Cerebellar nuclear complex (tissue), 1 donor: ENCODE data around the gene GPD2.
"Not testable (repeated sequence)": the region's sequence is repeated elsewhere in the genome, so short reads cannot be mapped to it uniquely, and the experiment has no call there.

Experiments
- DNase-seq, 2 experiments: peaks; one replicate each; lab custom pipeline; 2025; lab: John Stamatoyannopoulos, UW

The GPD2 gene

GRCh38 chr2:156589381-156590079 is 153.4 kb downstream of the GPD2 start:
- no peak for DNase-seq

- DNase-seq: no peak
These were observed 154.0 kb downstream of the GPD2 start for GRCh38 chr2:156590085-156590739.

DNA sequence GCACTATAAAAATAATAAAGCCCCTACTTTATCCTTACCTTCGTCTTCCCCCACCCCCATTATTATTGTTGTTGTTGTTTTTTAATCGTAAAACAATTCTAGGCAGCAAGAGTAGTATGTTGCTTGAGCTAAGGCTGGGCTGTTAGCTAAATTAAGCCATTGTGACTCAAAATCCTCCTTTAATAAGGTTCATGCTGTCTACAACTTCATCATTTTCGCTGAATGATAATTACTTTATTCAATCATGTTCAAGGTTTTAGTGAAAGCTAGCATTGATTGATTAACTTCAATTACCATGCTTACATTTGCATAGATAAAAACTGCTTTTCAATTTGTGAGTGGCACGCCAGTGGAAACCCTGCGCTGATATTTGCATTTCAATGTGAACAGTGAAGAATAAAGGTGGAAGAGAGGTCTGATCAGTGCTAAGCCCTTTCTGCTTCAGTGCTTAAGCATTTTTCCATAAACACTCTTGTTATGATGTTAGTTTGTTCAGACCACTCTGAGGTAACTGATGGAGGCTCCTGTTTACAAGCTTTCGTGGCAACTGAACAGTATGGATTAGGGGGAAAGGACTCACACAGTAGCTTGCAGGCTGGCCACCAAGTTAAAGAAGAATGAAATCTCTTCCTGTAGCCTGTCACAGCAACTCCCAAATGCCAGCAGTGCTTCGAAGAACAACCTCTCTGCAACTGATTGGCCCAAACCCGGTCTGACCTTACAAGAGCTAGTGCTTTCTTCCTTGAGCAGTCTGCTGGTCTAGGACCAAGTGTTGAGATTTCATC is 156.8 kb downstream of the GPD2 start:
- DNase-seq: no peak

GRCh38 chr2:156593594-156593921 is 157.4 kb downstream of the GPD2 start:
- no peak for DNase-seq

GRCh38 chr2:156598563-156598962 is 162.4 kb downstream of the GPD2 start:
- DNase-seq: no peak

DNA sequence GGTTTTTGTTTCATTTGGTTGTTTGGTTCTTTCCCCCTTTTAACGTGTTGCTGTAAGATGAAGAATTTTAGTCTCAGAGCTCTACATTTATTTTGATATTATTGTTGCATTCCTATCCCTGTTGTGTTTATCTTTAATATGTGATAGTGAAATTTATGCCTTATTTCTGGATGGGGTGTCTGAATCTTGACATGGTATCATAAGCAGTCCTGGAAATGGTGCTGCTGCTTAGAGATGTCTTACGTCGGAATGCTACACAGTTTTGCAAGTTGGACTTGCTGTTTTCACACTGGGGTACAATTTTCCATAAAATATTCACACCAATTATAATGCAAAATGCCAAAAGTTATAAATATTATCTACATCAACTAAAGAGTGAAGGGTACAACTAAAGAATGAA is 164.0 kb downstream of the GPD2 start:
- DNase-seq: no peak

DNA sequence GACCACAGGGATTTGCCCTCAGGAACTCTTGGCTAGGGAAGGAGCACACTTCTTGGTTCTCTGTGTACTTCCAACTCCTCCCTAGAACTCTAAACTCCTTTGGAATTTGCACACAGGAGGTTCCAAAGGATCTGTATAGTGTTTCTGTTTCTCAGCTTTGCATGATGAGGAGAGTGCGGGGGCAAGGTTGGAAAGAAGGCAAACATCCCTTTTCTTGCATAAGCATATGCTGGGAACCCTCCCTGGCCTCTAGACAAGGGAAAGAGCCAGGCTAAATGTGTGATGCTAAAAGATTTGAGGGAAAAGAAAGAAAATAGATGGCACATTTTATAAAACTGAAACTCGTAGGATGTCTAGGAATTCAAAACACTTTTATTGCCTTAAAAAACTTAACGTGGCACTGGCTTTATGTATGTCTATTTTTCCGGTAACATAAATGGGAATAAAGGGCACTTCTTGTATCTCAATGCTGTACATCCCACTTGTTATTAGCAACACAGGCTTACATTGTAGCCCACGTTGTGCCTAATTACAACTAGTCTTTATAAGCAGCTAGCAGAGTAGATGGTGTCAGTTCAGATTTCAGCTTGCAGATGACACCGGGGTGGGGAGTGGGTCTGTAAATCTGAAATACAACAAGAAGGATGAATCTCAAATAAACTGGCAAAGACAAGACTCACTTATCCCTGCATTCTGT is 165.8 kb downstream of the GPD2 start:
- DNase-seq: no peak

DNA sequence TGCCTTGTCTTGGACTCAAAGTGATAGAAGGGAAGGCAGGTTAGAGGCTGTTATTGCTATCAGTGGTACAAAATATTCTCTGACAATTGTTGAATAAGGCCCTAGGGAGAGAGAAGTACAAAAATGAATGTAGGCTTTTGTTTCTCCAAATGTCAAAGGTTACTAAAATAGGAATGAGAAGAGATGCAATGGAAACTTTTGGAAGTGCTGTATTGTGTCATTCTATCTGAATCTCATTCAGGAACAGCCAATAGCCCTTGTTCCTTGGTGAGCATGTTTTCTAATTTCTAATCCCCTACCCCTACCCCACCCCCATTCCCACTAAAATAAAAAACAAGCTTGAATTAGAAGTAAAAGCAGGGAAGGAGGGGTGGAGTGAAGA is 166.4 kb downstream of the GPD2 start:
- no peak for DNase-seq

- no peak for DNase-seq
These were observed 179.7 kb downstream of the GPD2 start for GRCh38 chr2:156615836-156616322.

GRCh38 chr2:156618071-156618470 is 181.9 kb downstream of the GPD2 start:
- DNase-seq: not testable (repeated sequence)

- DNase-seq: no peak
These were observed 182.9 kb downstream of the GPD2 start for GRCh38 chr2:156619021-156619539.

DNA sequence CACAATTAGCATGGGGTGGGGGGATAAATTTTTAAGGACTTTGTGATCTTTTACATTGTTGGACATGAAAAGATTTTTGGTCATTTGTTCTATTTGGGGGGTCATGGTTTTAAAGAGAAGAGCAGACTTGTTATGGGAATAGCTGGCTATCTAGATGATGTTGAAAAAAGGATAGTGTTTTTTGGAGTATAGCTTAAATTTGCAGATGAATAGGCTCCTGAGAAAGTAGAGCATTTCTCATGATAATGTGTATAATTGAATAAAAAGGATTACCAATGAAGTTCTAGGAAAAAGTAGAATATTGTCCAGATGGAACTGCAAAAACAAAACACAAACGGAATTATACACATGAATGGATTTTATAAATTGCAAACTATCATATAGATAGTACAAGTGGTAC is 186.3 kb downstream of the GPD2 start:
- no peak for DNase-seq

GRCh38 chr2:156625360-156626170 is 189.4 kb downstream of the GPD2 start:
- DNase-seq: no peak

DNA sequence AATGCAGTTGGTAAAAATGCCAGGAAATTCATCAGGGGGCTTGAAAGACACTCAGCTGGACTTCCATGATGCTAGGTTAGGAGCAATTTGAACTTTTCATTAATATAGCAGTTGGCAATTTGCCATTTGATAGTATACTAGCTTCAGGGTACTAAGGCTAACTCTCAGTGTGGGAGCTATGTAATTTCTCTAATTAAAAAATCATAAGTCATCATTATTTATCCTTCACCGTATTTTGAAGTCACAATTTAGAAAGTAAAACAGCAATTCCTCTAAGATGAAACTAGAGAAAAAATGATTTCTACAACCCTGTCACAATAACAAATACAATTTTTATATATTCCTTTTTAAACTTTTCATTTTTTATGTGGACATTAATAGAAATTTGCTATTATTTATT is 190.8 kb downstream of the GPD2 start:
- DNase-seq: no peak

DNA sequence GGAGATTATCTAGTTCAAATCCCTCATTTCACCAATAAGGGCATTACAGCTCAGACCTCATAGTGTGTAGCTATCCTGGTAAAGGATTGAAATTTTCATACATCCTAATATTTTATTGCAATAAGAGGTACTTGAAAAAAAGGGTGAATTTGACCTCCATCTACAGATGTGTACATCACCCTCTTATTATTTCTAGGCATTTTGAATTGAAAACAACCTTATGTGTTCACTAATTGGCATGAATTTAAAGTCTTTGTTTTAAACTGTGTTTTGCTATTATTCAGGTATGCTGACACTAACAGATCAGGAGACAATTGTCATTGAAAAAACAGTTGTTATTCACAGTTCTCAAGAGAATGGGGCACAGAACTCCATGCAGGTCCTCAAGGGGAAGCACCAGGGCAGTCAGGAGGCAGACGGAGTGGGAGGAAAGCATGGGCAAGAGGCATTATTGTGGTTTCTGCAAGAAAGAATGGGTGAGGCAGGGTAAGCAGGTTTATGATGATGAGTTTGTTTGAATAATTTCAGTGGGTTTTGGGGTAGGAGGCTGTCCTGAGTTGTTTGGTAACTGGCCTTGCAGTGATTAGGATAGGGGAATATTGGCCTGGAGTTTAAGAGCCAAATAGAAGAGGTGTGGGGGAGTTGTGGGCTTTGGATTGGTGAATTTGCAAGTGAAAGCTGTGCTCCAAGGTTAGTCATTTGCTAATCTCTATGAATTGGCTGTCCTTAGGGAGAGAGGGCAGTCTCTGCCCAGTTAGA is 194.6 kb downstream of the GPD2 start:
- DNase-seq: no peak

DNA sequence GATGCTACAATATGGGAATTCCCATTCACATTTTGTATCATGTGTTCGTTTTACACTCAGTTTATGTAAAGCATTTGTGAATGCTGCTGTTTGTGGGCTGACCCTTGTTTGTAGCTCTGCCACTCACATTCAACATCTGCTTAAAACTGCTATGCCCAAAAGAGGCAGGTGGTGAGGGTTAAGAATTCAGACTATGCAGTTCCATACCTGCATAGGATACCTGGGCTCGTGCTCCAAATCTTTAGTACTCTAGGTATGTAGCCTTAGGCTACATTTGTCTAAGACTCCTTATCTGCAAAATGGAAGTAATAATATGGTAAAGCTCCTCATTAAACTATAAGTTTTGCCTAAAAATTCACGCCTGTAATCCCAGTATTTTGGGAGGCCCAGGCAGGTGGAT is 199.5 kb downstream of the GPD2 start:
- DNase-seq: no peak
